Stimulated activated naive CD8-positive, alpha-beta T cell treated with anti-CD3 and anti-CD28 coated beads, Interleukin-15, Interleukin-2, amounts not matched to agents 100 U/mL and 50 U/mL, for 24 hours (primary cell): ENCODE results near the gene BMF.
"Not testable (repeated sequence)": the region's sequence is repeated elsewhere in the genome, so short reads cannot be mapped to it uniquely, and the experiment has no call there.

ENCODE experiments used
- ATAC-seq: fragments of 150-1000 bp; cut with Tn5 transposase; one replicate; pipeline ENCODE4 v1.10.0; 2021
- DNase-seq: peaks from one replicate; pipeline ENCODE4 v3.0.0; 2021

BMF gene, protein sequence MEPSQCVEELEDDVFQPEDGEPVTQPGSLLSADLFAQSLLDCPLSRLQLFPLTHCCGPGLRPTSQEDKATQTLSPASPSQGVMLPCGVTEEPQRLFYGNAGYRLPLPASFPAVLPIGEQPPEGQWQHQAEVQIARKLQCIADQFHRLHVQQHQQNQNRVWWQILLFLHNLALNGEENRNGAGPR

DNA sequence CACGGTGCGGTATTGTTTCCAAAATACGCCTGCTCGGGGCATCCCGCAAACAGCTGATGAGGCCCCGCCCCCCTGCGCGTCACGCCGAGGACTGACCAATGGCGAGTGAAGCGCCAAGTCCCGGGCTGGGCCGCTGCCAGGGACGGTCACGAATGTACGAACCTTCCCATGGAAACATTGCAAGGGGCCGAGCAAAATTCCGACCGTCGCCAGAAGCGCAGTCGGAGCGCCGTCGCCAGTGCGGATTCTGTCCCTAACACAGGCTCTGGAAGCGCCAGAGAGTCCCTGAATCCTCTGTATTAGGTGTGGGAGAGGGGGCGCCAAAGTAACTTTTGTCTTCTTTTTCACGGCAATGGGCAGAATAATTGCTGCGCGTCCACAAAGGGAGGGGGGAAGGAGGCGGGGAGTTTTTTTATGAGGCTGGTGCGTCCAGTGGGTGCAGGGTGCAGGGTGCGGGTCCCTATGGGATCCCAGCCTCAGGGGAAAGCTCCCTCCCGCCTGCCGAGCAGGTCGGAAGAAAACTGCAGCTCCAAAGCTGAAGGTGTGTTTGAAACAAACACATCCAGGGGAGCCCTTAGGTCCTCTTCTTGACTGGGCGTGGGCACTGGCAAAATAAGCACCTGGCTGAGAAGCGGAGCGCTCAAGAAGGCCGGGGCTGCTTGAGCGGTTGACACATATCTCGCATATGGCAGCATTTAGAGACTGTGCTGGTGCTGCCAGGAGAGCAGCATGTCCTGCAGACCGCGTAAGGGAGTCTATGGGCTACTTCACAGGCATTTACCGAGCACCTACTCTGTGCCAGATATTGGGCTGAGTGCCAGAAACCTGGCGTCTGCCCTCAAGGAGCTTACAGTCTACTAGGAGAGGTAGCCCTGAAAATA, at the start of gene BMF:
Gene BMF, minus strand, starts transcription at position 25 of the 881 bp plus-strand sequence. CDS start 2,793 bp downstream, outside the sequence.
- ATAC-seq (peak; percentile 67), DNase-seq (peak; percentile 99)

- no peak for DNase-seq
Measured at GRCh38 chr15:40157778-40158447, 49.2 kb upstream of the BMF start.

DNA sequence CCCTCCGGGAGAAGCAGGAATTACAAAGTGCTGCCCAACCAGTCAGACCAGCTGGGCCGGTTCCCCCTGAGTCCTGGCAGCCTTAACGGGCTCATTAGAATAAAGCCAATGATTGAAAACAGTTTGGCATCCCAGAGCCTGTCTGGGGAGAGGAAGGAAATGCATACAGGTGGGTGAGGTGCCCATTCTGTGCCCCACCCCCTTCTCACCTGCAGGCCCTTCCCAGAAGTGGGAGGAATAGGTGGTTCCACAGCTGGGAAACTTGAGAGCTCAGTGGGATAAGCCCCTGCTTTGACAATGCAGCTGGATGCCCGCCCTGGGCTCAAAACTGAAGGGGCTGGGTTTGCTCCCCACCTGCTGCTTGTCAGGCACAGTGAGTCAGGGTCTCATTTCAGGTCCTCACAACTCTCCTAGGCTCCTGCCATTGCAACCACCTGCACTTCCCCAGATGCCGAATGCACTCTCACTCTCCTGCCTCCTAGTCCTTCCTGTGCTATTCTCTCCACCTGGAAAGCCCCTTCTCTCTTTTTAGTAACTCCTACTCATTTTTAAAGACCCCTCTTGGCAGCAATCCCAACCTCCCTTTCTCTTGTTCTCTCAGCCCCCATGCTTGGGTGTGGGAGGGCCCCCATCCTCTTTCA, 46.7 kb upstream of the BMF start:
- DNase-seq, result no peak

More at GRCh38 chr15:40157778-40158447, 49.2 kb upstream of the BMF start:
- no peak for ATAC-seq

DNA sequence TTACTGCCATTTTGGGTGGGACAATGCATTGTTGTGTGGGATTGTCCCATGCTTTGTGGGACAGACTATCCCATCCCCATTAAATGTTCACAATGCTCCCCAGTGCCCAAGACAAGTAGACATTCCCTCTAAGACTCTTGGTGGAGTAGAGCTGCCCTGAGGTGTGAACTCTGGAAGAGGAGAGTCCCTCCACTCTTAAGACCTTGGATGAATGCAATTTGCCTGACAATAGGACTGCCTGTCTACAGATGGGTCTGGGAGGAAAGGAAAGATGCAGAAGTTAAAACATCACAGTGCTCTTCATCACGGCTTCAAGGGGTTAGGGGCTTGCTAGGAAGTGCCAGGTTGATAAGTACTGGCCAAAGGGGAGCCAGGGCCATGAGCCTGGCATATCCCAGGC, 46.1 kb upstream of the BMF start:
- ATAC-seq, DNase-seq: not testable (repeated sequence)

More for the DNA sequence above, 46.7 kb upstream of the BMF start:
- no peak for ATAC-seq

GRCh38 chr15:40151991-40152390, 43.3 kb upstream of the BMF start:
- no peak for ATAC-seq
- DNase-seq, result no peak

GRCh38 chr15:40151499-40151898, 42.8 kb upstream of the BMF start:
- ATAC-seq (no peak), DNase-seq (no peak)

DNA sequence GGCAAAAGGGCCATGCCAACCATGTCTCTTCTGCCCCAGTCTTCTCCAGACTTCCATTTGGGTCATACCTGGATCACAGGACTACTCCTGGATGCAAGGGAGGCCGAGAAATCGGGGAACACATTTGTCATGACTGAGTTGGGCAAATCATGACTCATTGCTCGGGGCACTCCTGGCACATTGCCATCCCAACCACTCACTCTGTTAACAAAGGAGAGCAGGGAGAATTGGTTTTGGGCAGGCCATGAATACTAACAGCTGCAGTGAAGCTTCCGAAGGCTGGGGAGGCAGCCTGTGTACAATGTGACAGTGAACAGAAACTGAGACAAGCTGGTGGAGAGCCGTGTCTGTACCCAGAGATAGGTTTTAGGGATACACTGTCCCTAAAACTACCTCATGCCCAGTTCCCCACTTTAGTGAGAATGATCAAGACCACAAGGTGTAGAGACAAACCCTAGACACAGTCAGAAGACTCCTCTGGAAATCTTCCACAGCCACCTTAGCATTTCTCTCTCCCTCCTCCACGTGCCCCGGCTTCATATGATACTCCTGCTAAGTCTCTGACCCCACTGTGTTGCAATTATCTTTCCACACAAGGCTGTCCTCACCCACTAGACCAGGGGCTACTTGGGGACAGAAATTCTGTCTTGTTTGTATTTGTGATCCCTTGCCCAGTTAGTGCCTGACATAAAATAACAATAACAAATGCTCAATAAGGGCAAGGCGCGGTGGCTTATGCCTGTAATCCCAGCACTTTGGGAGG, 41.7 kb upstream of the BMF start:
- ATAC-seq, result no peak
- DNase-seq, result no peak

- ATAC-seq, result no peak
- no peak for DNase-seq
Measured at GRCh38 chr15:40149339-40149738, 40.7 kb upstream of the BMF start.

GRCh38 chr15:40146037-40146436, 37.4 kb upstream of the BMF start:
- ATAC-seq, result no peak
- DNase-seq, result no peak

DNA sequence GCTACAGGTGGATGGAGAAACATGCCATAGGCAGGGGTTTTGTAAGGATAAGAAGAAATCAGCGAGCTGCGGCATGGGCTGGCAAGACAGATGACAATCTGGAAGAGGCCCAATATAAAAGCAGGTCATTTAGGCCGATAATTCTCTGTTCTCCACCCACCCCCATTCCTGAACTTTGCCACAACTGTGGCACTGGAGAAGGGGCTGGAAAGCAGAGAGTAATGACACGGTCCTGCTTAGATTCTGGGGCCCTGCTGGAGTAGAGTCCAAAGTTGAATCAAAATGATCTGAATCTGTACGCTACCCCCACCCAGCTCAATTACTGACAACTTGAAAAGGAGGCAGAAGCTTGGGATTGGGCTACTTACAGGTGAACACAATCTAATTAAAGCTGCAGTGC, 33.7 kb upstream of the BMF start:
- ATAC-seq (no peak), DNase-seq (no peak)

DNA sequence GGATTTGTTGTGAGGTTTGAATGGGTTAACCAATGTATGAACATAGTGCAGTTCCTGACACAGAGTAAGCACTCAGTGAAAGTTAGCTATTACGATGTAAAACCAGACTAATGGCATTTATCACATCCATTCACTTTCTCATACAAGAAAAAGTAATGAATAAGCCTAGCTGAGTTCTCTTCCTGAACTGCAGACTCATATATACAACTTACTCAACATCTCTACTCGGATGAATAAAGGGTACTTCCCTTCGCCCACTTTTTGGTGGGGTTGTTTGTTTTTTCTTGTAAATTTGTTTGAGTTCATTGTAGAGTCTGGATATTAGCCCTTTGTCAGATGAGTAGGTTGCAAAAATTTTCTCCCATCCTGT, 29.5 kb upstream of the BMF start:
- not testable (repeated sequence) for ATAC-seq, DNase-seq

DNA sequence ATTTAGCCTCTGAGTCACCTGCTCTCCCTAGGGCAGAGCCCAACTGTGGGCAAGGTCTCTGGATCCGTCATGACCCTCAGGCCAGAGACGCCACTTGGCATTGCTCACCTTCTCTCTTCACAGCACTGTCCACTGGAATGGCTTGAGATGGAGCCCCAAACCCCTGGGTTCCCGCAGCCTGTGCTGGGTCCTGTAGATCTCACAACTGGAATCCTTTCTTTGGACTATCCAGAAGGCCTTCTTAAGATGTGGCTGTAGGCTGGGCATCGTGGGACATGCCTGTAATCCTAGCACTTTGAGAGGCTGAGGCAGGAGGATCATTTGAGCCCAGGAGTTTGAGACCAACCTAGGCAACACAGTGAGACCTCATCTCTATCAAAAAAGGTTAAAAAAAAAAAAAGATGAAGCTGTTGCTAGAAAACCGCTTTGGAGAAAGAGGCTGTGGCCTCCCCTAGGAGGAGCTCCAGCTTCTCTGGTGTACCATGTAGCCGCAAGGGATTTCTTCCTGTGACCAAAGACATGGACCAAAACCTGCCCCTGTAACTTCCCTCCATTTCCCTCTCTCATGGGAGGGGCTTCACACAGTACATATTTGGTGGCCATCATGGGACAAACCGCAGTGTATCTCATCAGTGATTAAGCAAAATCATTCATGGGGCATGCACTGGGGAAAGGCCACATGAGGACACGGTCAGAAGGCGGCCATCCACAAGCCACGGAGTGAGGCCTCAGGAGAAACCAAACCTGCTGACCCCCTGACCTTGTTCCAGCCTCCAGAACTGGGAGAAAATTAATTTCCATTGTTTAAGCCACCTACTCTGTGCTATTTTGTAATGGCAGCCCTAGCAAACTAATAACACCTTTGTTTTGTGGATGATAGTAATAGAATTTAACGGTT, 28.9 kb upstream of the BMF start:
- no peak for ATAC-seq

DNA sequence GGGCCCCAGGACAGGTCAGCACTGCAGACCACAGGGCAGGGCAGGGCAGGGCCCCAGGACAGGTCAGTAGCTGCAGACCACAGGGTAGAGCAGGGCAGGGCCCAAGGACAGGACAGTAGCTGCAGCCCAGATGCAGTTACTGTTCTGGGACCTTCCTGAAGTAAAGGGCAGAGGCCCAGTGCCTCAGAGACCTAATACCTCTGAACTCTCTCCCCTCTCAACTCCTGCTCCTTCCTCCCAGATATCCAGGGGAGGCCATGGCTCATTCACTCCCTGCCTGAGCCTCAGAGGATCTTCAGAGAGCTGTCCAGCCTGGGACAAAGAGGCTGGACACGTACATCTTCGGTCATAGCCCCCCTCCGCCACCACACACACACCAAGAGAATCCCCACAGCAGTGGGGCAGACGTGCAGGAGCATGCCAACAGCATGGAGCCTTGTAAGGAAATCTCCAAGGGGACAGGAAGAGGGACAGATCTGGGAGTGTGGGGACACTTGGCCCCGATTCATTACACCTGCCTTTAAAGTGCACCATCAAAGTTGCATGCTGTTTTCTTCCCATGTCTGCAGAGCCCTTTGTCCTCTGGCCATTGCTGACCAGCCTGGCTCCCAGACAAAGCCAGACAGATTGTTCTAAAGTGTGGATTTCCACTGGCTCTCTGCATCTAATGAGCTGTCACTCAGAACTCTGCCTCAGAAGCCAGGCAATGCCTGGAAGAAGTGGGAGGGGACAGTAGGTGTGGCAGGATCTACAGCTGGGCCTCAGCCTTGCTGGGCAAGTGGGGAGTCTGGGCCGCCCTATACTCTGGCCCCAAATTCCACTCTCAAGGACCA, 28.0 kb upstream of the BMF start:
- no peak for ATAC-seq
- DNase-seq, result no peak

More for the DNA sequence above, 28.9 kb upstream of the BMF start:
- no peak for DNase-seq

- DNase-seq, result not testable (repeated sequence)
Measured at GRCh38 chr15:40135846-40136450, 27.3 kb upstream of the BMF start.

DNA sequence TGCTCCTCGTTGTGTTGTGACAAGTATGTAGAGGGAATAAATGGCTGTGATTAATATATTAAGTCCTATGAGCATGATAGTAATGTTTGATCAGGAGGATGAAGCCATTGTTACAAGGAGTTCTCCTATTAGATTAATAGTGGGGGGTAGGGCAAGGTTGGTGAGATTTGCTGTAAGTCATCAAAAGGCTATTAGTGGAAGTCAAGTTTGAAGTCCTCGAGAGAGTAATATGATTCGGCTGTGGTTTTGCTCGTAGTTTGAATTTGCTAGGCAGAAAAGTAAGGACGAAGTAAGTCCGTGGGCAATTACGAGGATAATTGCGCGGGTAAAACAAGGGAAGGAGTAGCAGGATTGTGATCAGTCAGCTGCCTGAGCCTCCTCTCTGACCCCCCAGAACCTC, 26.2 kb upstream of the BMF start:
- no peak for ATAC-seq
- DNase-seq, result no peak

More at GRCh38 chr15:40135846-40136450, 27.3 kb upstream of the BMF start:
- ATAC-seq, result not testable (repeated sequence)

- ATAC-seq (no peak), DNase-seq (no peak)
Measured at GRCh38 chr15:40133544-40133943, 24.9 kb upstream of the BMF start.

DNA sequence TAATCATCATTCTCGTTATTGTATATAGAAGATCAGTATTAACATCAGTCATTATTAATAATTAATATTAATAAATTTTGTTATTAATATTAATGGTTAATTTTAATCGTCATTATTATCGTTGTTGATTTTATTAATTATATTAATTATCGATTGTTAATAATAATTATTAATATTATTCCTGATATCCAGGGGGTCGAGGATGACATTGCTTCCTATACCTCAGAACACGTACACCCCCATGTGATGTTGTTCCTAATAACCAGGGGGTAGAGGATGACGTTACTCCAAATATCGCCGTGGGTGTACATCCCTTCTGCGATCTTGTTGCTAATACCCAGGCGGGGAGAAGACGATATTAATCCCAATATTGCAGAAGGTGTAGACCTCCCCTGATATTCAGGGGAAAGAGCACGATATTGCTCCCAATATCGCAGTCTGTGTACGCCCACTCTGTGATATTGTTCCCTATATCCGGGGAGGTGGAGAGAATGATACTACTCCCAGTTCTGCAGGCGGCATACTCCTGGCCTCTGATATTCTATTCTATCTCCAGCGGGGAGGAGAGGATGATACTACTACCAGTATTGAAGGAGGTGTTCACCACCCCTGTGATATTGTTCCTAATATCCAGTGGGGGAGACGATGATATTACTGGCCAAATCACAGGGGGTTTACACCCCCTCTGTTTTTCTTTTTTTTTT, 22.3 kb upstream of the BMF start:
- DNase-seq (no peak), ATAC-seq (peak; percentile 25)

GRCh38 chr15:40130118-40130517, 21.4 kb upstream of the BMF start:
- ATAC-seq (no peak), DNase-seq (no peak)
